ENCODE measurements around the gene LARGE2. TPM values are rescaled to one million over a fixed set of nuclear protein-coding genes. Genes with fewer than 3 reads are reported as not detected.

The LARGE2 gene
- total and polyA plus RNA-seq, 4 donors: 2.4 to 18.4 (median 14.5) TPM

- no peaks in the 10 kb centered on the region for H3K9me3 ChIP-seq (ENCODE audit: control insufficient read depth in 4 of 4, insufficient read depth in 3 of 4, low read length in 3 of 4)
- H3K4me1 ChIP-seq (ENCODE audit: control insufficient read depth in 5 of 5, insufficient read depth in 5 of 5, low read length in 5 of 5): peaks cover 0 to 7% (median 0%) of the 10 kb centered on the region in 5 donors
- TF ChIP-seq CTCF (IDR thresholded peaks at IDR 0.05; ENCODE audit: control extremely low read depth, extremely low read depth): no peak
- 83 to 87% methylated on average over 8 of the region's 8 CpGs for WGBS, 2 donors
- no peak for DNase-seq
- H3K4me3 ChIP-seq: no peak overlapping the region
- peaks cover 0 to 13% (median 3%) of the 10 kb centered on the region in 3 donors for H3K27me3 ChIP-seq (ENCODE audit: control insufficient read depth in 3 of 3, insufficient read depth in 3 of 3, low read length in 2 of 3)
- no peaks in the 10 kb centered on the region for H3K36me3 ChIP-seq (ENCODE audit: control insufficient read depth in 4 of 4, insufficient read depth in 4 of 4, low read length in 4 of 4)
- no peak overlapping the region for H3K9ac ChIP-seq (ENCODE audit: insufficient read depth in 1 of 2, low read length in 2 of 2)
- H3K27ac ChIP-seq (ENCODE audit: low read depth in 1 of 2, low read length in 1 of 2): no peak overlapping the region
- no peak for ATAC-seq (ENCODE audit: insufficient read depth, low FRiP score)
These were observed 32.9 kb upstream of the LARGE2 start for GRCh38 chr11:45889555-45889954.

GRCh38 chr11:45889966-45890365, 32.5 kb upstream of the LARGE2 start:
- 88 to 93% methylated on average over 9 of the region's 9 CpGs for WGBS, 2 donors
- no peak for TF ChIP-seq CTCF (IDR thresholded peaks at IDR 0.05; ENCODE audit: control extremely low read depth, extremely low read depth)

DNA sequence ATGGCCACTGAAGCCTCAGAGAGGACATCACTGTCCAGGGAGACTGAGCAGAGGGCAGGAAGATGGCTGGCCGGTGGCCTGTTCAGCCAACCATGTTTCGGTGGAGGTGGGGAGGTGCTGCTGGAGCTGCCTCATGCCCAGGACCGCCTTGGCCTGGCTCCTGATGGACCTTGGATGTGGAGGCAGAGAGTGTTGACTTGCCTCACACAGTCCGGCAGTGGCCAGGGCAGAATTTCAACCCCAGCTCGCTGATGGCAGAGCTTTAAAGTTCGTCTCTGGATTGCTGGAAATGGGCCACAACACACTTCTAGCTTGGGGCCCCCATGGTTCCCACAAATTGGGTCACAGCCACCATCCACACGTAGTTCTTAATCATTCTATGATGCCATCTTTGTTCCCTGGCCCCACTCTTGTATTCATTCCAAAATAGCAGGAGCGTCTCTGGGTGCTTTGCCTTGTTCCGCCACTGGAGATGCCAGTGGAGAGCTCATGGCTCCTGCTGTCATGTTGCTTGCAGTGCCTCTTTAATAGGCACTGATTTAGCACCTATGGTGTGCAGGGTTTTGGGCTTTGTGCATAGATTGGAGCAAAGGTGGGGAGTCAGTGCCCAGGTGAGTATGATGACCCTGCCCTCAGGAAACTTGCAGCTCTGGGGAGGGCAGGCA, 31.4 kb upstream of the LARGE2 start:
- no peak overlapping the region for H3K4me3 ChIP-seq
- WGBS, 2 donors: 85 to 86% methylated on average over 9 of the region's 9 CpGs
- no peaks in the 10 kb centered on the region for H3K9me3 ChIP-seq (ENCODE audit: control insufficient read depth in 4 of 4, insufficient read depth in 3 of 4, low read length in 3 of 4)
- no peak for DNase-seq
- ATAC-seq (ENCODE audit: insufficient read depth, low FRiP score): no peak
- H3K27ac ChIP-seq (ENCODE audit: low read depth in 1 of 2, low read length in 1 of 2): no peak overlapping the region
- H3K4me1 ChIP-seq (ENCODE audit: control insufficient read depth in 5 of 5, insufficient read depth in 5 of 5, low read length in 5 of 5): no peaks in the 10 kb centered on the region
- TF ChIP-seq CTCF (IDR thresholded peaks at IDR 0.05; ENCODE audit: control extremely low read depth, extremely low read depth): no peak
- H3K36me3 ChIP-seq (ENCODE audit: control insufficient read depth in 4 of 4, insufficient read depth in 4 of 4, low read length in 4 of 4): no peaks in the 10 kb centered on the region
- H3K9ac ChIP-seq (ENCODE audit: insufficient read depth in 1 of 2, low read length in 2 of 2): no peak overlapping the region
- peaks cover 0 to 11% (median 0%) of the 10 kb centered on the region in 3 donors for H3K27me3 ChIP-seq (ENCODE audit: control insufficient read depth in 3 of 3, insufficient read depth in 3 of 3, low read length in 2 of 3)

More at GRCh38 chr11:45889966-45890365, 32.5 kb upstream of the LARGE2 start:
- H3K27ac ChIP-seq (ENCODE audit: low read depth in 1 of 2, low read length in 1 of 2): no peak overlapping the region
- H3K9me3 ChIP-seq (ENCODE audit: control insufficient read depth in 4 of 4, insufficient read depth in 3 of 4, low read length in 3 of 4): no peaks in the 10 kb centered on the region
- H3K36me3 ChIP-seq (ENCODE audit: control insufficient read depth in 4 of 4, insufficient read depth in 4 of 4, low read length in 4 of 4): no peaks in the 10 kb centered on the region
- ATAC-seq (ENCODE audit: insufficient read depth, low FRiP score) (no peak), DNase-seq (no peak)
- no peak overlapping the region for H3K9ac ChIP-seq (ENCODE audit: insufficient read depth in 1 of 2, low read length in 2 of 2)
- H3K4me1 ChIP-seq (ENCODE audit: control insufficient read depth in 5 of 5, insufficient read depth in 5 of 5, low read length in 5 of 5): peaks cover 0 to 6% (median 0%) of the 10 kb centered on the region in 5 donors
- peaks cover 0 to 13% (median 2%) of the 10 kb centered on the region in 3 donors for H3K27me3 ChIP-seq (ENCODE audit: control insufficient read depth in 3 of 3, insufficient read depth in 3 of 3, low read length in 2 of 3)
- no peak overlapping the region for H3K4me3 ChIP-seq

Measured in lung (tissue), 12 donors.